Panc1 (cell line): Measurements from ENCODE around the gene GULP1. TPM values are rescaled to one million over a fixed set of nuclear protein-coding genes. Genes with fewer than 3 reads are reported as not detected.

Experiments used
- ATAC-seq: fragments of 200-7000 bp; cut with Tn5 transposase; 2 replicates; pipeline ENCODE4 v1.9.1; 2020; ENCODE audit warnings: mild to moderate bottlenecking, moderate library complexity
- BruUV-seq: library from RNA; stranded (reverse); fragments of 400-500 nt; replicated peaks from 2 replicates; lab custom pipeline; 2021; lab: Mats Ljungman, UMichigan
- CTCF ChIA-PET: fragments of 300-600 bp; sonication (Branson Sonifier 250); formaldehyde crosslinking; loops from one replicate; lab custom pipeline; 2022; ENCODE audit warnings: antibody characterized with exemption; lab: Charles Lee
- POLR2A ChIA-PET: fragments of 300-600 bp; sonication (Branson Sonifier 250); formaldehyde crosslinking; loops from one replicate; lab custom pipeline; 2022; ENCODE audit warnings: antibody characterized with exemption; lab: Charles Lee
- DNase-seq: peaks from one replicate; pipeline ENCODE4 v3.0.0-alpha.2; 2010; ENCODE audit warnings: low read depth, low spot score
- H3K27ac ChIP-seq: 2 replicates; pipeline ENCODE4 v1.5.1; 2011; ENCODE audit warnings: mild to moderate bottlenecking, low read length, inconsistent platforms
- H3K27me3 ChIP-seq: fragments of 200-500 bp; sonication (Bioruptor generic); 2 replicates; pipeline ENCODE4 v1.6.0; 2014; ENCODE audit warnings: low read length, inconsistent platforms; ENCODE audit not compliant: control insufficient read depth, insufficient read depth
- H3K36me3 ChIP-seq: fragments of 200-500 bp; sonication (Bioruptor generic); 2 replicates; pipeline ENCODE4 v1.5.1; 2014; ENCODE audit warnings: inconsistent platforms, mild to moderate bottlenecking, low read length, moderate library complexity; ENCODE audit not compliant: control insufficient read depth, insufficient read depth
- H3K4me1 ChIP-seq: 2 replicates; pipeline ENCODE4 v1.5.1; 2011; ENCODE audit warnings: inconsistent platforms, mild to moderate bottlenecking, low read length, moderate library complexity; ENCODE audit not compliant: control insufficient read depth, insufficient read depth
- H3K4me3 ChIP-seq, 2 experiments: 2 replicates each; pipeline ENCODE4 v1.5.1; 2011 to 2012; ENCODE audit warnings: low read depth in 2 of 2, low read length in 2 of 2, mild to moderate bottlenecking in 2 of 2, inconsistent platforms in 1 of 2, moderate library complexity in 1 of 2
- H3K9me3 ChIP-seq: fragments of 200-500 bp; sonication (Bioruptor generic); 2 replicates; pipeline ENCODE4 v1.5.1; 2014; ENCODE audit warnings: low read depth, mild to moderate bottlenecking, inconsistent platforms, low read length, moderate library complexity; ENCODE audit not compliant: control insufficient read depth, insufficient read depth
- CTCF ChIP-seq: fragments of 450-650 bp; IDR thresholded peaks from 2 replicates; pipeline ENCODE4 v1.5.1; 2017; ENCODE audit warnings: mild to moderate bottlenecking
- POLR2AphosphoS5 ChIP-seq: IDR thresholded peaks from 2 replicates; pipeline ENCODE4 v1.6.1; 2012; ENCODE audit warnings: mild to moderate bottlenecking, low read depth, low read length, moderate library complexity
- SIN3A ChIP-seq: IDR thresholded peaks from 2 replicates; pipeline ENCODE4 v1.6.1; 2012; ENCODE audit warnings: low read depth, mild to moderate bottlenecking, low read length, moderate library complexity, borderline replicate concordance; ENCODE audit not compliant: insufficient read depth
- TCF7L2 ChIP-seq: IDR thresholded peaks from 2 replicates; pipeline ENCODE4 v1.6.1; 2011; ENCODE audit warnings: mild to moderate bottlenecking, low read depth, low read length, inconsistent platforms
- in situ Hi-C: cut with HindIII; loops from 2 replicates; pipeline ENCODE4 v1.10.0; 2016; ENCODE audit warnings: low sequenced_read_pairs, low pct_unique_long_range_greater_than_20kb
- intact Hi-C: fragments of 100-400 bp; cut with micrococcal nuclease; formaldehyde crosslinking; loops from one replicate; pipeline ENCODE4 v1.10.0; 2022; ENCODE audit not compliant: unreplicated experiment
- total RNA-seq: library from RNA; stranded (reverse); gene quantifications from one replicate; pipeline ENCODE4 v1.2.1, GENCODE V29; 2021; ENCODE audit not compliant: unreplicated experiment
- TF ChIP-seq, protein P1 (sequence below), 2 experiments: IDR thresholded peaks; 2 replicates each; pipeline ENCODE4 v1.6.1; 2011 to 2012; ENCODE audit warnings: low read depth in 2 of 2, control low read depth in 1 of 2, low read length in 1 of 2, mild to moderate bottlenecking in 1 of 2, moderate library complexity in 1 of 2; ENCODE audit not compliant: insufficient read depth in 1 of 2

Gene GULP1
- total RNA-seq, 1 experiment from 2014 or later = 51.5 TPM

- TF ChIP-seq CTCF (no peak), POLR2AphosphoS5 (no peak), SIN3A (no peak), TCF7L2 (no peak)
- TF ChIP-seq, protein P1, sequence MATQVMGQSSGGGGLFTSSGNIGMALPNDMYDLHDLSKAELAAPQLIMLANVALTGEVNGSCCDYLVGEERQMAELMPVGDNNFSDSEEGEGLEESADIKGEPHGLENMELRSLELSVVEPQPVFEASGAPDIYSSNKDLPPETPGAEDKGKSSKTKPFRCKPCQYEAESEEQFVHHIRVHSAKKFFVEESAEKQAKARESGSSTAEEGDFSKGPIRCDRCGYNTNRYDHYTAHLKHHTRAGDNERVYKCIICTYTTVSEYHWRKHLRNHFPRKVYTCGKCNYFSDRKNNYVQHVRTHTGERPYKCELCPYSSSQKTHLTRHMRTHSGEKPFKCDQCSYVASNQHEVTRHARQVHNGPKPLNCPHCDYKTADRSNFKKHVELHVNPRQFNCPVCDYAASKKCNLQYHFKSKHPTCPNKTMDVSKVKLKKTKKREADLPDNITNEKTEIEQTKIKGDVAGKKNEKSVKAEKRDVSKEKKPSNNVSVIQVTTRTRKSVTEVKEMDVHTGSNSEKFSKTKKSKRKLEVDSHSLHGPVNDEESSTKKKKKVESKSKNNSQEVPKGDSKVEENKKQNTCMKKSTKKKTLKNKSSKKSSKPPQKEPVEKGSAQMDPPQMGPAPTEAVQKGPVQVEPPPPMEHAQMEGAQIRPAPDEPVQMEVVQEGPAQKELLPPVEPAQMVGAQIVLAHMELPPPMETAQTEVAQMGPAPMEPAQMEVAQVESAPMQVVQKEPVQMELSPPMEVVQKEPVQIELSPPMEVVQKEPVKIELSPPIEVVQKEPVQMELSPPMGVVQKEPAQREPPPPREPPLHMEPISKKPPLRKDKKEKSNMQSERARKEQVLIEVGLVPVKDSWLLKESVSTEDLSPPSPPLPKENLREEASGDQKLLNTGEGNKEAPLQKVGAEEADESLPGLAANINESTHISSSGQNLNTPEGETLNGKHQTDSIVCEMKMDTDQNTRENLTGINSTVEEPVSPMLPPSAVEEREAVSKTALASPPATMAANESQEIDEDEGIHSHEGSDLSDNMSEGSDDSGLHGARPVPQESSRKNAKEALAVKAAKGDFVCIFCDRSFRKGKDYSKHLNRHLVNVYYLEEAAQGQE (IDR thresholded peaks at IDR 0.05; ENCODE audit: insufficient read depth in 1 of 2, low read depth in 2 of 2, low read length in 1 of 2) = no peak
- ATAC-seq = no peak
- no peak overlapping the region for H3K4me3 ChIP-seq
- no peak overlapping the region for H3K27ac ChIP-seq
- in situ Hi-C loops (no loop called here), intact Hi-C loops (no loop called here)
- H3K9me3 ChIP-seq = no peaks in the 10 kb centered on the region
- H3K36me3 ChIP-seq = no peaks in the 10 kb centered on the region; the same call in 1 of the 2 replicates
- POLR2A ChIA-PET = no interaction called here
- BruUV-seq = no TSS peak
- DNase-seq = no peak
- H3K4me1 ChIP-seq = peaks cover 5% of the 10 kb centered on the region; the same call in 1 of the 2 replicates
- CTCF ChIA-PET = no interaction called here
- H3K27me3 ChIP-seq = no peaks in the 10 kb centered on the region
These were observed 224.2 kb downstream of the GULP1 start for GRCh38 chr2:188515918-188516317.

DNA sequence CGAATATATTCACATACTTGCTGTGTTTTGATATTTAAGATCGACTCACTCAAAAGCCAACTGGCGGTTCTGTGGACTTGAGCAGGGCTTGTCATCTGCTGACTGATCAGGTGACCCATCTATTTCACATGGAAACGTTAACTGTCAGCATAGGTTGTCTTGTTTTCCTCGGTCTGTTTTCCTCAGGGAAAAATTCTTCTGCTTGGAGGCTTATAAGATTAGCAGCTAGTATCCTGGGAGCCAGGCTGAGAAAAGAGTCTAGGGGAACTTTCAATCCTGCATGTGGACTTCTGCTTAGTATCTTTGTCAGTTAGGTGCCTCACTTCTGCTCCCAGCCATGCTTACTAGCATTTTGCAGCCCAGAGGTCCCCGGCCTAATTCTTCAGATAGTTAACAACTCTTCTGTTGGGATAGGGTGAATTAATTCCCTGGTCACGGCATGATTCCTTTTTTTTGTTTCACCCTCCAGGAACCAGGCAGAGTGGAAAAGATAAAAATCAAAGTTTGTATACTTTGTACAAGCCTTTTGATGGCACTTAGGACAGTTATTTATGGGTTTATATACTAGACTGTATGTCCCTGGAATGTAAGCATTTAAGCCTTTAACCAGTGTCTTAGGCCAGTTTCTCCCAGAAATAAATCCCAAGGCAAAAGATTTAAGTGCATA is 226.0 kb downstream of the GULP1 start:
- TF ChIP-seq SIN3A = no peak
- TF ChIP-seq POLR2AphosphoS5 = no peak
- TF ChIP-seq TCF7L2 = no peak
- TF ChIP-seq, protein P1 (IDR thresholded peaks at IDR 0.05; ENCODE audit: insufficient read depth in 1 of 2, low read depth in 2 of 2, low read length in 1 of 2) = no peak
- no peak for TF ChIP-seq CTCF
- Histone ChIP-seq H3K4me3 (no peak overlapping the region), H3K9me3 (no peaks in the 10 kb centered on the region), H3K27me3 (no peaks in the 10 kb centered on the region), H3K27ac (no peak overlapping the region), H3K36me3 (no peaks in the 10 kb centered on the region; the same call in 1 of the 2 replicates), H3K4me1 (no peaks in the 10 kb centered on the region)
- in situ Hi-C loops (no loop called here), intact Hi-C loops (no loop called here)
- ATAC-seq = no peak
- ChIA-PET CTCF (no interaction called here), POLR2A (no interaction called here)
- BruUV-seq = no TSS peak
- no peak for DNase-seq
